Measurements from ENCODE around the gene NTN5. TPM values are rescaled to one million over a fixed set of nuclear protein-coding genes. Genes with fewer than 3 reads are reported as not detected.

The NTN5 gene
- polyA plus RNA-seq, 6 donors from 2014 or later = not detected

DNA sequence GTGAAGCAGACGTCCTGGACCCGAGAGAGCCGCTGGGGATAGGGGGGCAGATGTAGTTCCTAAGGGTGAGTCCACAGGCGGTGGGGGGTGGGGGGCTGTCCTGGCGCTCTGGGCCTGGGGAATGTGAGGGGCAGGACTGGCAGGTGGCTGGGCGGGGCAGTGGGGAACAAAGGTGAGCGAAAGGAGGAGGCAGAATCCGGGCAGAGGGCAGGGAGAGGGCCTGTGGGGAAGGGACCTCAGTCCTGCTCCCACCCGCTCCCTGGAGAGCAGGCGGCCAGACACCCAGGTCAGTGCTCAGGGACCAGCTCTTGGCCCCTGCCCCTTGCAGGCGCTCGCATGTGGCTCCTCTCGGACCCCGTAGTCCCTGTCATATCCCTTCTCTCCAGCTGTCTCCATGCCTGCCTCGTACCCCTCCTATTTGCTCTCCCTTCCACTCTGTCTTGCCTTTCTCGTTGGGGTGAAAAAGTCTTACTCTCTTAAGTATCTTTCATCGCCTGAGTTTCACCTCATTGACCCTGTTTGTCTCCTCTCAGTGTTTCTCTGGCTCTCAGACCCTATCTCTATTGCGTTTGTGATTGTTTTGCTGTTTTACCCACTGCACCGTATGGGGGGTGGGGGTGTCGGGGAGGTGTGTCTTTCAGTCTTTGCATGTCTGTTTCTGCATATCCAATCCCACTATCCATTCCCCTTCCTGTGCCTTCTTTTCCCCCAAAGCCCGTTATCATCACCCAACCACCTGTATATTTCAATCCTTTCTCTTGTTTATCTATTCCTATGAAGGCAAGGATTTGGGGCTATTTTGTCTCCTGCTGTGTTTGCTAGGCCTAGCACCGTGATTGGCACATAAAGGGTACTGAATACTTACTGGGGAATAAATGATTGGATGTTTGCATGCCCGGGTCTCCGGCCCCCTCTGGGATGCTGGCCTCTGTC, 47.8 kb downstream of the NTN5 start:
- Mint-ChIP-seq H3K4me1 (peaks cover 26 to 38% (median 30%) of the 10 kb centered on the region in 3 donors), H3K36me3 (peaks cover 5 to 7% of the 10 kb centered on the region in 2 donors)

DNA sequence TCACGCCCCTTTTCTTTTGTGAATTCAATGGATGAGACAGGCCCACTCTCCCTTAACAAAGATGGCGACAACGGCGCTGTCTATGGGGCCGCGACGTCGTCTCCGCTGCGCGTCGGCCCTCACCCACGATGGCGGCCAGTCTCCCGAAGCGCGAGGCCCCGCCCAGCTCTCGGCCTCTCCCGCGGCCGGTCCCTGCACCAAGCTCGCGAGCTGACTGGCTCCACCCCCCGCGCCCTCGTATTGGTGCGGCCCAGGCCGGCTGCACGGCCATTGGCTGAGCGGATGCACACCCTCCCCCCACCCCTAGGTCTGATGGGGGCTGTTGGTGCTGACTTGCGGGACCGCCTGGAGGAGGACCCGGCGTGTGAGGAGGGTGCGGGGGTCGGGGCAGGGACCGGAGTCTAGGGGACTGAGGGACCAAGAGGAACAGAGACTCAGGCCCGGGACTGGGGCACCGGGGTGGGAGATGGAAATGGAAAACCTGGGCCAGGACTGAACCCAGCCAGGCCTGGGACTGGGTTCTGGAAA, 48.7 kb downstream of the NTN5 start:
- H3K9me3 Mint-ChIP-seq = no peaks in the 10 kb centered on the region
- H3K4me1 Mint-ChIP-seq = peaks cover 32 to 46% (median 38%) of the 10 kb centered on the region in 3 donors
- ATAC-seq (ENCODE audit: low read depth in 2 of 2) = peak; percentile 72 to 73
- peak overlapping the region; percentile 75 to 97 (median 94) for H3K27ac Mint-ChIP-seq
- H3K36me3 Mint-ChIP-seq = peaks cover 5 to 7% of the 10 kb centered on the region in 2 donors
- H3K4me3 Mint-ChIP-seq = peak overlapping the region; percentile 79 to 97 (median 90)
- peak; percentile 94 for DNase-seq
- no peaks in the 10 kb centered on the region for H3K27me3 Mint-ChIP-seq

More for the DNA sequence above, 47.8 kb downstream of the NTN5 start:
- ATAC-seq (ENCODE audit: low read depth in 2 of 2) (no peak), DNase-seq (no peak)
- peak overlapping the region in 3 of 6 donors; percentile 11 to 91 (median 89) for H3K27ac Mint-ChIP-seq
- H3K27me3 Mint-ChIP-seq = no peaks in the 10 kb centered on the region
- peak overlapping the region; percentile 6 to 81 (median 68) for H3K4me3 Mint-ChIP-seq
- no peaks in the 10 kb centered on the region for H3K9me3 Mint-ChIP-seq

DNA sequence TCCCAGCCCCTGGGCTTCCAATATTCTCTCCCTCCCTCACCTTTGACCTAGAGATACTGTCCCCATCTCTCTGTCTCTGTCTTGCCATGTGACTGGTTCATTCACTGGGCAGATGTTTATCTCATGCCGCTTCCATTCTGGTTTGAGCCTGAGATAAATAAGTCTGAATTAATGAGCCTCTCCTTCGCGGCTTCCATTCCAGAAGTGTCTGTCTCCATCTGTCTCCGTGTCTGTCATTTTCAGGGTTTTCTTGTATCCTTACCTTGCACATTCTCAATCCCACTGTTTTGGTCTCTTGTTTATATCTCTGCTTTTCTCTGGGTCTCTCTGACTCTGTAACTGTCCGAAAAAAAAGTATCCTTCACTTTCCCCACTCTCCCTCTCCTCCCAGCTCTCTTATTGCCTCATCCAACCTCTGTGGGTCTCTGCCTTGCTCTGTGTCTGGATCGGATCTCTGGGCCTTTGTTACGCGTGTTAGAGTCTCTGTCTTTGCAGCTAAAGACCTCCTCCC, 49.2 kb downstream of the NTN5 start:
- ATAC-seq (ENCODE audit: low read depth in 2 of 2) = no peak
- H3K9me3 Mint-ChIP-seq = no peaks in the 10 kb centered on the region
- H3K27ac Mint-ChIP-seq = peak overlapping the region; percentile 75 to 97 (median 94)
- H3K4me1 Mint-ChIP-seq = peaks cover 34 to 49% (median 39%) of the 10 kb centered on the region in 3 donors
- peak overlapping the region; percentile 79 to 97 (median 90) for H3K4me3 Mint-ChIP-seq
- no peaks in the 10 kb centered on the region for H3K27me3 Mint-ChIP-seq
- DNase-seq = no peak
- peaks cover 5 to 7% of the 10 kb centered on the region in 2 donors for H3K36me3 Mint-ChIP-seq

DNA sequence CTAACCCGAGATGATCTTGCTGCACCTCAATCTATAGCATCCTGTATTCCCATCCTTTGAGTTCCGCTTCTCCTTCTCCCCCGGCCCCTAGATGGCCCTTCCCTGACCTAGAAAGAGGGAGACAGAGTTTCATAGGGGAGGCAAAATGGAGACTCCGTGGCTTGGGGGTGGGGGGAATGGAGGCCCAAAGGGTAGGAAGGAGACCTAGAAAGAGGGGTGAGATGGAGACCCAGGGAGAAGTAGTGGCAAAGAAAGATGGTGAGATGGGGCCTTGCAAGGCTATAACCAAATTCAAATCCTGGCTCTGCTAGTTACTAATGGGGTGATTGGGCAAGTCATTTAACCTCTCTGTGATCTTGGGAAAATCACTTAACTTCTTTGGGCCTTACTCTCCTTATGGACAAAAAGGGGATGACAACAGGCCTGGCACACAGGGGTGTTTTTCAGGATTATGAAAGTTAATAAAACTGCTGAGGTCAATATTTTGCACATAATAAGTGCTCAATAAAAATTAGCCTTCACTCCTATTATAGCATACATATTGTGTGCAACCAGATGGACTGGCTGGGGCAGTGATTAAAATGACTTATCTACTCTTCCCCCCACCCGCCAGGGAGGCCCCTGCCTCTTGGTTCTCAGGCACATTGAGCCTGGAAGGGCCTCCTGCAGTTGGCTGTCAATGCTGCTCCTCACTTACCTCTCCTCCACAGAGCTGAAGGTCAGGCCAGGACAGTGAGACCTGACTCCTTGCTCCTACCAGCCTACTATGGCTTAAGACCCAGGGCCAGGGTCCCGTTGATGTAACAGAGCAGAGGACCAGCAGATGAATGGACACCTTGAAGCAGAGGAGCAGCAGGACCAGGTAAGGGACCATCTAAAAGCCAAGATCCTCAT, 52.9 kb downstream of the NTN5 start:
- Mint-ChIP-seq H3K9me3 (no peaks in the 10 kb centered on the region), H3K36me3 (peaks cover 5 to 7% of the 10 kb centered on the region in 2 donors), H3K4me1 (peaks cover 48 to 57% (median 57%) of the 10 kb centered on the region in 3 donors), H3K4me3 (peak overlapping the region; percentile 90 to 99 (median 97)), H3K27ac (peak overlapping the region; percentile 96 to 98 (median 98)), H3K27me3 (no peaks in the 10 kb centered on the region)
- no peak for ATAC-seq (ENCODE audit: low read depth in 2 of 2)
- no peak for DNase-seq

DNA sequence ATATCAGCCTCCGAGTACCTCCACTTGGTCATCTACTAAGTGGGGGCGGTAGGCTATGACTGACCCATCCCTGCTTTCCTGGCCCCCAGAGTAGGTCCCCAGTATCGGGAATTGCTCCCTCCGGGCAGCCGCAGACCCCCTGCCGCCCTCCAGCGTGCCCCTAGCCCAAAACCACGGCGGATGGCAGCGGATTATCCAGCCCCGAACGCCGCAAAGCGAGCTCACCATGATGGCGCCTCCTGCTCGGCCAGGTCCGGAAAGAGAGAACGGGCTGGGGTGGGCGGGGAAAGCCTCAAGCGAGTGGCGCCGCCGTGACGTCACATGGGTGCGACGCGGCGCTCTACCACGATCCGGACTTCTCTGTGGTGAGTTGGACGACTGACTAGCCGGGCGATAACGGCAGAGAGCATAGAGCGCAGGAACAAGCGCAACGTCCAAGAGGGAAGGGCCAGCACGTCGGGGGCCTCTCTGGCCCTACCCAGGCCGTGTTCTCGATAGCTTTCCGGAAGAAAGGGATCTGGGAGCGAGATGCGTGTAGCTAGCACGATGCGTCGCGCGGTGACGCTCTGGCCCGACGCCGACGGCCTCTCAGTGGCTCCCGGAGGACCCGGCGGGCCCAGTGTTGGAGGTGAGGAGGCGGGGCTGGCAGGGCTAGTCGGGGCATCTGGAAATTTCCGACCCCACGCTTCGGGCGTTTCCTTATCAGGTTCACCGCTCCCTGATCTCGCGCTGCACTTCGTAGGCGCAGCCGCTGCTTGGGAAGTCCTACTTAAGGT, 53.7 kb downstream of the NTN5 start, which contains the start of the genes RPL18 and SPHK2:
TSS of gene RPL18 (minus strand) at position 263 of the 776 bp plus-strand sequence. CDS start at position 228, 35 bp downstream.
TSS of gene SPHK2 (plus strand) at position 591 of the 776 bp plus-strand sequence. CDS start 1,009 bp downstream, outside the sequence.
- Mint-ChIP-seq H3K36me3 (peaks cover 5 to 6% of the 10 kb centered on the region in 2 donors), H3K9me3 (no peaks in the 10 kb centered on the region), H3K4me3 (peak within 1 kb of the TSS; percentile 90 to 99 (median 97)), H3K4me1 (peaks cover 44 to 53% (median 50%) of the 10 kb centered on the region in 3 donors), H3K27ac (peak within 1 kb of the TSS; percentile 96 to 98 (median 98)), H3K27me3 (no peaks in the 10 kb centered on the region)
- ATAC-seq (ENCODE audit: low read depth in 2 of 2) (peak; percentile 80 to 84), DNase-seq (peak; percentile 96)

DNA sequence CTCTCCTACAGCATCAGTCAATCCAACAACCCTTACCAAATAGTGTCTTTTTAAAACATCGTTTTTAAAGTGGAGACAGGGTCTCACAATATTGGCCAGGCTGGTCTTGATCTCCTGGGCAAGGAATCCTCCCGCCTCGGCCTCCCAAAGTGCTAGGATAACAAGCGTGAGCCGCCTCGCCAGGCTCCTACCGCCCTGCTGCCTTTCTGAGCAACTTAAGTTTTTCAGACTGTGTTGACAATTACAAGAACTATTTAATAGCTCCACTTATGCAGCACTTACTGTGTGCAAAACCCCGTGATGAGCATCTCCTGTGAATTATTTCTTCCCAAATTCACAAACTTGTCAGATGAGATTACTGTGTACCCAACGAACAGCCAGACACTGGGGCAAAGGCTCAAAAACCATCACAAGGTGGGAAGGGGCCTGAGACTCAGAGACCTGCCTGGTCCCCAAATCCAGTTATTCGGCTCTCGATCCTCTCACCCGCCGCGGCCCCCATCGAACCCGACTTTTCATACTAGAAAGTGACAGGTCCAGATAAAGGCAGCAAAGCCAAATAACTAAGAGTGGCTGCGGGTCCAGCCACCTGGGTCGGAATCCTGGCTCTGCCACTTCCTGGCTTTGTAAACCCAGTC, 54.4 kb downstream of the NTN5 start:
- no peaks in the 10 kb centered on the region for H3K27me3 Mint-ChIP-seq

DNA sequence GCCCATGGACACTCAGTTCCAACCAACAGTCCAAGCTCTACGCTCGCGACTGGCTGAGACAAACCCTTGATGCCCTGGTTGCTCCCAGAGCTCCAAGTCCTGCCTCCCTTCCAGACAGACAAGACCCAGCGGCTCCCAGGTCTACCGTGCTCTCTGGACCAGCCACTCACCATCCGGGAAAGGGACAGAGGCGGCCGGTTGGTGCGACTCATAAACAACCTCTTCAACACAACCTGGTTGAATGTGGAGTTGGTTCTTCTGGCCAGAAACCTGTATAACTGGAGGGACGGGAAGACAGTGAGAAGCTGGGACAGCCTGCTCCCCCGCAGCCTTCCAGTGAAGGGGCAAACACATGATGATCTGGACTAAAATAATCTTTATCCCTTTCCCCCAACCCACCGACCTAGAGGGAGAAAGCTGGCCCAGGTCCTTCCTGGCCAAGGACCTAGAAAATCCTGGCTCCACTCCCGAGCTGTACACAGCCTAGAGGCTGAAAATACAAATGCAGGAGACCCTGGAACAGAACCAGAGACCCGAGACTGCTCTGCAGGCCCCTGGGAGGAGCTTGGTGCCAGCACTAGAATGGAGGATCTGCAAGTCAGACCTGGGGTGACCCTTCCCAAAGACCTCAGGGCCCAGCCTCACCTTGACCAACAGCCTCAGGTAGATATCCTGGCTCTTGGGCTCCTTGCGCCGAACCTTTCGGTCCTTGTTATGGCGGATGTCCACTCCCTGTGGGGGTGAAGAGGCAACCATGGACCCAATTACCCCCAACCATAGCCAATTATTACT, 55.5 kb downstream of the NTN5 start:
- Mint-ChIP-seq H3K27ac (peak overlapping the region in 3 of 6 donors; percentile 26 to 98 (median 98)), H3K4me3 (peak overlapping the region; percentile 90 to 99 (median 97)), H3K36me3 (no peaks in the 10 kb centered on the region), H3K9me3 (no peaks in the 10 kb centered on the region), H3K4me1 (peaks cover 37 to 45% (median 44%) of the 10 kb centered on the region in 3 donors), H3K27me3 (no peaks in the 10 kb centered on the region)
- no peak for DNase-seq
- no peak for ATAC-seq (ENCODE audit: low read depth in 2 of 2)

More for the DNA sequence above, 54.4 kb downstream of the NTN5 start:
- Mint-ChIP-seq H3K9me3 (no peaks in the 10 kb centered on the region), H3K27ac (peak overlapping the region; percentile 96 to 98 (median 98)), H3K4me3 (peak overlapping the region; percentile 90 to 99 (median 97)), H3K36me3 (no peaks in the 10 kb centered on the region), H3K4me1 (peaks cover 43 to 51% (median 50%) of the 10 kb centered on the region in 3 donors)
- DNase-seq (no peak), ATAC-seq (ENCODE audit: low read depth in 2 of 2) (no peak)

DNA sequence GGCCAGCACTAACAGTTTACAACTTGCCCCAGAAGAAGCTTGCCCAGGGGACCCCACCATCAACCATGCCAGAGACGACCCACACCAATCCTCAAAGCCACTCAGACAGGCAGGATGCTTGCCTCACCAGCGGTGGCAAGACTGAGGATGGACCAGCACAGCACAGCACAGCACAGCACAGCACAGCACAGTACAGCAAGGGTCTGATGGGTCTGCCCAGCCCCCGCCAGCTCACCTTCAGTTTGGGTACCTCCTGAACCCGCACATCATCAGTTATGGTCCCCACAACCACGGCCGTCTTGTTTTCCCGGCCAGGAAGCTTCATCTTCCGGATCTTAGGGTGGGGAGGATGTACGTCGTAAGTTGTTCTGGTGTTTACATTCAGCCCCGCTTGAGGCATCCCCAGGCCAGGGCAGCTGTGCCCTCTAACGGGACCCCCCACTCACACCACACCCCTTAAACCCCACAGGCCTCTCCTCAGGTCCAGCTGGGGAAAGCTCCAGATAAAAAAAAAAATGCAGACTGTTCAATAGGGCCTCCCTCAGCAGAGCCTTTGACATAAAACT, 56.2 kb downstream of the NTN5 start:
- H3K27ac Mint-ChIP-seq = peak overlapping the region in 4 of 6 donors; percentile 28 to 78 (median 68)
- H3K9me3 Mint-ChIP-seq = no peaks in the 10 kb centered on the region
- ATAC-seq (ENCODE audit: low read depth in 2 of 2) (no peak), DNase-seq (no peak)
- no peaks in the 10 kb centered on the region for H3K27me3 Mint-ChIP-seq
- H3K36me3 Mint-ChIP-seq = no peaks in the 10 kb centered on the region
- H3K4me3 Mint-ChIP-seq = peak overlapping the region; percentile 13 to 98 (median 68)
- H3K4me1 Mint-ChIP-seq = peaks cover 37 to 43% (median 42%) of the 10 kb centered on the region in 3 donors

DNA sequence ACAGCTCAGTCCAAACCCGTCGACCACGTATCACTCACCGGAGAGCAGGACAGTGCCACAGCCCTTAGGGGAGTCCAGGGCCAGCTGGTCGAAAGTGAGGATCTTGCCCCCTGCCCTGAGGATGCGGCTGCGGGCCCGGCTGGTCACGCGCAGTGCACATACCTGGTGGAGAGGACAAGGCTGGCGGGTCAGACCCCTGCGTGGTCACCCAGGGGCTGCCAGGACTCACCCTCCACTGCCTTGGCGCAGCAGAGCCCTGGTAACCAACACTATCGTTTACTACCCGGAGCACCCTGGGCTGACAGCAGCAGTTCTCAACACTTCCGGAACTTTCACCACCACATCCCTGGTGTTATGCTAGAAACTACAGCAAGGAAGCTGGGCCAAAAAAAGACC, 56.8 kb downstream of the NTN5 start:
- Mint-ChIP-seq H3K36me3 (no peaks in the 10 kb centered on the region), H3K27me3 (no peaks in the 10 kb centered on the region), H3K27ac (peak overlapping the region in 4 of 6 donors; percentile 47 to 69 (median 54)), H3K9me3 (no peaks in the 10 kb centered on the region), H3K4me3 (peak overlapping the region in 7 of 8 donors; percentile 13 to 90 (median 47)), H3K4me1 (peaks cover 37 to 43% (median 42%) of the 10 kb centered on the region in 3 donors)
- ATAC-seq (ENCODE audit: low read depth in 2 of 2) (no peak), DNase-seq (no peak)

DNA sequence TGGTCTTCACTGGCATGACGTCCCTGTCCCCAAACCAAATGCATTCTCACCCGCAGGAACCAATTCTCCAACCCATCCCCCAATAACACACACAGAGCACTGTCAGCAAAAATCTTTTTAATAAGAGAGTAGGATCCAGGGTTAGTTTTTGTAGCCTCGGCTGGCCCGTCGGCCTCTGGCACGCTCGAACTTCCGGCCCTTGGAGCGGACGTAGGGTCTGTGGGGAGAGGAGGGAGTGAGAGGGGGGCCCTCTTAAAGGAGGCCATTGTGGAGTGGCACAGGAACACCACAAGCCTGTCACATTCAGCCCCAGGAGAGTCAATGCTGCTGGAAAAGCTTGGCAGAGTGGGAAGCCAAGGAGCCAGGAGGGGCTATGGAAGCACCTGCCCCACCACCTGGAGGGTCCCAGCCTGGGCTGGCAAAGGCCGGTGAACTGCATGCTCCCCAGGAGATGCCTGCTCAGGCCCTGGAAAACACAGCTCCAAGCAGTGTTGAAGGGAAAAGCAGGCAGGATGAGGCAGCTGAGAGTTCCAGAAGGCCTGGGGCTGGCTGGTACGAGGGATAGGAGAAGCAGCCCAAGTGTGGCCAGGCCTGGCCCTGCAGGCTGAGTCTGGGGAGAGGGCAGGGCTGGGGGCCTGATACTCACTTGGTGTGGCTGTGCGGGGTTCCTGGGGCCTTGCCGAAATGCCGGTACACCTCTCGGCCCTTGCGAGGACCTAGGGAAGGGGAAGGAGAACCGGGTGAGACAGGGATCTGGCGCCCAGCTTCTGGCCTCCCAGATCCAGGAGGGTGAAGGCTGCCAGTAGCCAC, 57.4 kb downstream of the NTN5 start:
- Mint-ChIP-seq H3K9me3 (no peaks in the 10 kb centered on the region), H3K4me1 (peaks cover 37 to 43% (median 42%) of the 10 kb centered on the region in 3 donors), H3K4me3 (peak overlapping the region in 5 of 8 donors; percentile 15 to 73 (median 55)), H3K27me3 (no peaks in the 10 kb centered on the region), H3K27ac (peak overlapping the region in 3 of 6 donors; percentile 36 to 88 (median 47)), H3K36me3 (no peaks in the 10 kb centered on the region)
- ATAC-seq (ENCODE audit: low read depth in 2 of 2) (no peak), DNase-seq (no peak)

All from naive B cell (primary cell).